Heart left ventricle (tissue), 16 donors: ENCODE results near the gene DKK3. TPM values are rescaled to one million over a fixed set of nuclear protein-coding genes. Genes with fewer than 3 reads are reported as not detected.
A peak's percentile ranks its signal among the peaks of the same experiment; 100 is the strongest.

Experiments
- ATAC-seq, 4 donors: fragments of 200-7000 bp; cut with Tn5 transposase; one replicate each; pipeline ENCODE4 v1.9.1; 2020 to 2022; ENCODE audit warnings: moderate library complexity in 4 of 4, mild to moderate bottlenecking in 3 of 4, moderate number of reproducible peaks in 1 of 4
- DNase-seq, 5 donors: peaks; one replicate each; pipeline ENCODE4 v3.0.0-alpha.2; 2020
- H3K27ac ChIP-seq, 12 donors: fragments of 200-600 bp; sonication (generic) in 4 of 12; one replicate each; pipeline versions ENCODE4 v1.5.0 to v1.8.0; 2016 to 2022; ENCODE audit warnings: mild to moderate bottlenecking in 2 of 12
- H3K27me3 ChIP-seq, 9 donors: fragments of 200-600 bp; sonication (generic) in 2 of 9; one replicate each; pipeline versions ENCODE4 v1.5.1 to v1.8.0; 2016 to 2022; ENCODE audit warnings: mild to moderate bottlenecking in 3 of 9
- H3K36me3 ChIP-seq, 9 donors: fragments of 200-600 bp; sonication (generic) in 2 of 9; one replicate each; pipeline versions ENCODE4 v1.5.0 to v1.8.0; 2018 to 2022; ENCODE audit warnings: mild to moderate bottlenecking in 2 of 9
- H3K4me1 ChIP-seq, 12 donors: fragments of 200-600 bp; sonication (generic) in 4 of 12; one replicate each; pipeline versions ENCODE4 v1.5.0 to v1.8.0; 2016 to 2022; ENCODE audit warnings: mild to moderate bottlenecking in 3 of 12
- H3K4me3 ChIP-seq, 12 donors: fragments of 200-600 bp; sonication (generic) in 4 of 12; one replicate each; pipeline versions ENCODE4 v1.5.0 to v1.8.0; 2017 to 2022; ENCODE audit warnings: mild to moderate bottlenecking in 9 of 12, moderate library complexity in 4 of 12
- H3K9me3 ChIP-seq, 12 donors: fragments of 200-600 bp; sonication (generic) in 4 of 12; one replicate each; pipeline versions ENCODE4 v1.5.0 to v1.8.0; 2016 to 2022; ENCODE audit warnings: mild to moderate bottlenecking in 1 of 12
- POLR2A ChIP-seq, 2 donors: fragments of 450-650 bp; IDR thresholded peaks; one replicate each; pipeline ENCODE4 v1.6.1; 2017; ENCODE audit warnings: antibody characterized with exemption in 2 of 2, mild to moderate bottlenecking in 2 of 2, moderate library complexity in 2 of 2
- WGBS, 4 donors: extraction: QIAGEN DNeasy Blood & Tissue Kit in 2 of 4; methylation state at CpG; one replicate each; pipeline versions ENCODE4 v1.1.5 to v1.1.7; 2013 to 2018; 5-methylcytosine and 5-hydroxymethylcytosine counted together
- intact Hi-C, 10 donors: fragments of 100-400 bp; cut with DNase I; formaldehyde crosslinking; loops; one replicate each; pipeline versions ENCODE4 v1.11.1 to v1.14.2; 2022
- polyA plus RNA-seq, 2 donors: library from polyadenylated mRNA; stranded (reverse); fragments of 200-250 nt; gene quantifications; one replicate each; pipeline ENCODE4 v1.2.3, GENCODE V29; 2013
- total RNA-seq, 9 donors: library from RNA; depleted of rRNA in 2 of 9; stranded (reverse); fragments of >200 nt in 2 of 9; fragmentation: NEBNext Ultra II Directional in 3 of 9; extraction: Animal tissue kit (Norgen Biotek cat#: 25700) in 3 of 9; gene quantifications; one replicate each; pipeline versions ENCODE4 v1.1.0 to v1.2.4, GENCODE V29; 2016 to 2023
- TF ChIP-seq, protein P1 (sequence below), 12 donors: fragments of 200-600 bp; sonication (generic) in 4 of 12; IDR thresholded peaks; one replicate each; pipeline versions ENCODE4 v1.5.0 to v1.8.0; 2018 to 2022; ENCODE audit warnings: antibody characterized with exemption in 12 of 12, mild to moderate bottlenecking in 5 of 12
- donor health status: ischemic (EF 13 %, LVEDD 7.1; RV severe dilation, severe dysfunction).
- donor health status: healthy with polysubstance abuse.
- donor health status: DM: no; HTN: yes; CAD: no.
- donor health status: DM: no; HTN: no; CAD: no.
- donor health status: ischemic (EF 25% LVEDD 6.9; RV normal size, moderate dysfunction).
- donor health status: ischemic (EF 25% LVEDD 5.7; RV mildly dilated, moderate dysfunction).
- donor health status: healthy.
- donor health status: DM: yes; HTN: yes; CAD: no.
- donor health status: ischemic (EF 35%, LVEDD 5.7; RV mildly dilated, moderate dysfunction).
- donor health status: nonischemic (EF 11% LVEDD 7.7; RV severe dilation, severe dysfunction).
- donor health status: DM: yes; HTN: yes; CAD: no.
- donor health status: PGD.
- donor health status: ischemic (EF 29% LVEDD 5.4; RV normal size, mild dysfunction).
- donor health status: nonischemic (EF 23%, LVEDD 6.1; RV moderate dilation, normal function).

Gene DKK3
- total and polyA plus RNA-seq, 11 donors, result 117 to 851 (median 707) TPM

- peak; percentile 70 to 89 (median 87) for DNase-seq
- 61 to 74% (median 69%) methylated on average over 12 to 15 of the region's 15 CpGs for WGBS, 4 donors
- Histone ChIP-seq H3K4me1 (peaks cover 0 to 94% (median 42%) of the 10 kb centered on the region in 12 donors), H3K4me3 (no peak overlapping the region), H3K9me3 (no peaks in the 10 kb centered on the region), H3K27me3 (no peaks in the 10 kb centered on the region), H3K36me3 (peaks cover 0 to 21% (median 2%) of the 10 kb centered on the region in 9 donors), H3K27ac (peak overlapping the region in 1 of 12 donors; percentile 62)
- ATAC-seq, result peak in 3 of 4 donors; percentile 63 to 73 (median 73)
- TF ChIP-seq, protein P1, sequence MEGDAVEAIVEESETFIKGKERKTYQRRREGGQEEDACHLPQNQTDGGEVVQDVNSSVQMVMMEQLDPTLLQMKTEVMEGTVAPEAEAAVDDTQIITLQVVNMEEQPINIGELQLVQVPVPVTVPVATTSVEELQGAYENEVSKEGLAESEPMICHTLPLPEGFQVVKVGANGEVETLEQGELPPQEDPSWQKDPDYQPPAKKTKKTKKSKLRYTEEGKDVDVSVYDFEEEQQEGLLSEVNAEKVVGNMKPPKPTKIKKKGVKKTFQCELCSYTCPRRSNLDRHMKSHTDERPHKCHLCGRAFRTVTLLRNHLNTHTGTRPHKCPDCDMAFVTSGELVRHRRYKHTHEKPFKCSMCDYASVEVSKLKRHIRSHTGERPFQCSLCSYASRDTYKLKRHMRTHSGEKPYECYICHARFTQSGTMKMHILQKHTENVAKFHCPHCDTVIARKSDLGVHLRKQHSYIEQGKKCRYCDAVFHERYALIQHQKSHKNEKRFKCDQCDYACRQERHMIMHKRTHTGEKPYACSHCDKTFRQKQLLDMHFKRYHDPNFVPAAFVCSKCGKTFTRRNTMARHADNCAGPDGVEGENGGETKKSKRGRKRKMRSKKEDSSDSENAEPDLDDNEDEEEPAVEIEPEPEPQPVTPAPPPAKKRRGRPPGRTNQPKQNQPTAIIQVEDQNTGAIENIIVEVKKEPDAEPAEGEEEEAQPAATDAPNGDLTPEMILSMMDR (IDR thresholded peaks at IDR 0.05), result peak; percentile 69 to 89 (median 78)
- no peak for TF ChIP-seq POLR2A (IDR thresholded peaks at IDR 0.05)
- intact Hi-C loops, result loop anchor here in 2 of 10 donors (5.0 kb wide), 2 partner anchors 60 to 75 kb away; no protein-coding TSS in a partner anchor
Observed at GRCh38 chr11:11966826-11967668, 41.4 kb downstream of the DKK3 start.

GRCh38 chr11:11966354-11966741, 42.1 kb downstream of the DKK3 start:
- TF ChIP-seq POLR2A (IDR thresholded peaks at IDR 0.05), result no peak
- TF ChIP-seq, protein P1 (IDR thresholded peaks at IDR 0.05), result no peak
- Histone ChIP-seq H3K27me3 (no peaks in the 10 kb centered on the region), H3K27ac (no peak overlapping the region), H3K4me3 (no peak overlapping the region), H3K9me3 (peaks cover 0 to 7% (median 0%) of the 10 kb centered on the region in 12 donors), H3K4me1 (peaks cover 0 to 94% (median 44%) of the 10 kb centered on the region in 12 donors), H3K36me3 (peaks cover 0 to 21% (median 2%) of the 10 kb centered on the region in 9 donors)
- intact Hi-C loops, result loop anchor here in 2 of 10 donors (5.0 kb wide), 2 partner anchors 61 to 76 kb away; no protein-coding TSS in a partner anchor
- ATAC-seq (no peak), DNase-seq (no peak)
- 87 to 93% (median 91%) methylated on average over 7 of the region's 7 CpGs for WGBS, 4 donors

DNA sequence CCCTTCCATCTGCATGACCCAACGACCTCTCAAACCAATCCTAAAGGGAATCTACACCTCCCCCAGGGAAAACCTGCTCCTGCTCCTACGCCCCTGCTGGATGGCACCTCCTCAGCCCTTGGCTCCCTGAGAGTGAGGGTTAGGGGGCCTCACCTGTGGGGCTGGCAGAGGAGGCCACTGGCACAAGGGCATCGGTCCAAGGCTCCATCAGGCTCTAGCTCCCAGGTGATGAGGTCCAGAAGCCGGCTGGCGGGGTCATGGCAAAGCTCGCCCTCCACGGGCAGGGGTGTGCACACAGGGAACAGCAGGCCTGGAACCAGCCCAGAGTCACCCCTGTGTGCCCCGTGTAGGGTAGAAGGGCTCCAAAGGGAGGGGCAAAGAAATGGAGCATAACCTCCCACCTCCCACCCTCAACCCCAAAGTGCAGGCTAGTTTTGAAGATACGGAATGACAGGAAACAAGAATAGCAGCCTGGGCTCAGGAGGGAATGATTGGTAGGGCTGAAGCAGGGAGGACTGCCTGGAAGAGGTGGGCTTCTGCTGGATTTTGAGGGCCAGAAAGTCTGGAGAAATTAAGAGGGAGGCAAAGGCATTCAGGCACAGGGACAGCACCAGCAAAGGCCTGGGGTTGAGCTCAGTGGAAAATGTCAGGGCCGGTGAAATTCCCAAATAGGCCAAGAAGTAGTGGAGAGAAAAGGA, 42.6 kb downstream of the DKK3 start:
- no peak overlapping the region for H3K4me3 ChIP-seq
- no peak for DNase-seq
- TF ChIP-seq, protein P1 (IDR thresholded peaks at IDR 0.05), result no peak
- H3K36me3 ChIP-seq, result peaks cover 0 to 21% (median 2%) of the 10 kb centered on the region in 9 donors
- H3K27me3 ChIP-seq, result no peaks in the 10 kb centered on the region
- 82 to 85% (median 84%) methylated on average over 9 to 10 of the region's 10 CpGs for WGBS, 4 donors
- intact Hi-C loops, result loop anchor here in 2 of 10 donors (5.0 kb wide), 2 partner anchors 61 to 76 kb away; no protein-coding TSS in a partner anchor
- ATAC-seq, result no peak
- H3K27ac ChIP-seq, result peak overlapping the region in 4 of 12 donors; percentile 17 to 76 (median 36)
- H3K9me3 ChIP-seq, result peaks cover 0 to 7% (median 0%) of the 10 kb centered on the region in 12 donors
- H3K4me1 ChIP-seq, result peaks cover 0 to 94% (median 44%) of the 10 kb centered on the region in 12 donors
